ENCODE results near the gene LDLRAD3.

Gene LDLRAD3

DNA sequence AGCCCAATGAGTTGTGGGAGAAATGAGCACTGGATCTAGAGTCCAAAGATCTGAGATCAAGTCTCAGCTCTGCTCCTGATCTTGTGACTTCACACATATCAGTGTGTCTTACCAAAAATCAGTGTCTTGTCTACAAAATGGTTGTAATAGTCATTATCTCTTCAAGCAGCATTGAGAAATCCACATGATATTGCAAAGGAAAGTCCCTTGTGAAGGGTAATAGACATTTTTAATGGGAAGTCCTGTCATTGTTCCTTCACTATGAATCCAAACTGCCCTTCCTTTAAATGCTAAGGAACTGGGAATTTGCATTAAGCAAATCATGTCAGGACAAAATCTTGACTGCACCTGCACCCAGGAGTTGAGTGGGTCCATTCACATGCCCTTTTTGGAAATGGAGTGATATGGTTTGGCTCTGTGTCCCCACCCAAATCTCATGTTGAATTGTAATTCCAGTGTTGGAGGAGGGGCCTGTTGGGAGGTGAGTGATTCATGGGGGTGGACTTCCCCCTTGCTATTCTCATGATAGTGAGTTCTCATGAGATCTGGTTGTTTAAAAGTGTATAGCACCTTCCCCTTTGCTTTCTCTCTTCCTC is 294.3 kb downstream of the LDLRAD3 start:
- TF ChIP-seq, protein P1, sequence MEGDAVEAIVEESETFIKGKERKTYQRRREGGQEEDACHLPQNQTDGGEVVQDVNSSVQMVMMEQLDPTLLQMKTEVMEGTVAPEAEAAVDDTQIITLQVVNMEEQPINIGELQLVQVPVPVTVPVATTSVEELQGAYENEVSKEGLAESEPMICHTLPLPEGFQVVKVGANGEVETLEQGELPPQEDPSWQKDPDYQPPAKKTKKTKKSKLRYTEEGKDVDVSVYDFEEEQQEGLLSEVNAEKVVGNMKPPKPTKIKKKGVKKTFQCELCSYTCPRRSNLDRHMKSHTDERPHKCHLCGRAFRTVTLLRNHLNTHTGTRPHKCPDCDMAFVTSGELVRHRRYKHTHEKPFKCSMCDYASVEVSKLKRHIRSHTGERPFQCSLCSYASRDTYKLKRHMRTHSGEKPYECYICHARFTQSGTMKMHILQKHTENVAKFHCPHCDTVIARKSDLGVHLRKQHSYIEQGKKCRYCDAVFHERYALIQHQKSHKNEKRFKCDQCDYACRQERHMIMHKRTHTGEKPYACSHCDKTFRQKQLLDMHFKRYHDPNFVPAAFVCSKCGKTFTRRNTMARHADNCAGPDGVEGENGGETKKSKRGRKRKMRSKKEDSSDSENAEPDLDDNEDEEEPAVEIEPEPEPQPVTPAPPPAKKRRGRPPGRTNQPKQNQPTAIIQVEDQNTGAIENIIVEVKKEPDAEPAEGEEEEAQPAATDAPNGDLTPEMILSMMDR (IDR thresholded peaks at IDR 0.05; ENCODE audit: insufficient read depth, low read depth, low read length, missing control alignments) = no peak
- no peak for DNase-seq (ENCODE audit: low read depth)
- H3K4me3 ChIP-seq (ENCODE audit: low read length) = no peak overlapping the region

DNA sequence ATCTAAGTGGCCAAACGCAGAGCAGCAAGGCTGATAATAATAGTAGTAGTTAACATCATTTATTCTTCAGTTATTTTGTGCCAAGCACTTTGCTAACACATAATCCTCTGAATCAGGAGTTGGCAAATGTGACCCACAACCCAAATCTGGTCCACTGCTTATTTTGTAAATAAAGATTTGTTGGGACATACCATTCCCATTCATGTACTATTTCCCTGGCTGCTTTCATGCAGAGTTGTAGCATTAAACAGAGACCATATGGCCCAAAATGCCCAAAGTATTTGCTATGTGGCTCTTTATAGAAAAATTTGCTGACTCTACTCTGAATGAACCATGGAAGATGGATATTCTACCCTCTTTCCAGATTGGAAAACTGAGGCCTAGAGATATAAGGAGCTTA is 295.0 kb downstream of the LDLRAD3 start:
- TF ChIP-seq, protein P1 (IDR thresholded peaks at IDR 0.05; ENCODE audit: insufficient read depth, low read depth, low read length, missing control alignments) = no peak
- no peak overlapping the region for H3K4me3 ChIP-seq (ENCODE audit: low read length)
- DNase-seq (ENCODE audit: low read depth) = no peak

DNA sequence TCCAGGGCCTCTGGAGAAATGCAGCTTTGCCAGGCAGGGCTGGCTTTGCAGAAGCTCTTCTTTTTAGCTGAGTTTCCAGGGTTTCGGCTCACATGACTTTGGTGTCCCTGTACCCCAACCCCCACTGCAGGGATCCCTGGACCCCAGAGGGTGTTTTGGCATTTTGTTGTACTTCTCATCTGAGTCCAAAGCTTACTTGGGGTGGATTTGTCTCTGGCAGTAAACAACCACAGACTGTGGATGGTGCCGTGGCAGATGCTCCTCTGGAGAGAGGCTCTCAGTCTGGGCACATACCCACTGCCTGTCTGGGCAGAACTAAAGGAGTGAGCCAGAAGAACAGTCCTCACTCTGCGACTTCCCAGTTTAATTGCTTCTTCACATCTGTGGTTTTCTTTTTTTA is 295.8 kb downstream of the LDLRAD3 start:
- DNase-seq (ENCODE audit: low read depth) = no peak
- no peak overlapping the region for H3K4me3 ChIP-seq (ENCODE audit: low read length)
- TF ChIP-seq, protein P1 (IDR thresholded peaks at IDR 0.05; ENCODE audit: insufficient read depth, low read depth, low read length, missing control alignments) = no peak

DNA sequence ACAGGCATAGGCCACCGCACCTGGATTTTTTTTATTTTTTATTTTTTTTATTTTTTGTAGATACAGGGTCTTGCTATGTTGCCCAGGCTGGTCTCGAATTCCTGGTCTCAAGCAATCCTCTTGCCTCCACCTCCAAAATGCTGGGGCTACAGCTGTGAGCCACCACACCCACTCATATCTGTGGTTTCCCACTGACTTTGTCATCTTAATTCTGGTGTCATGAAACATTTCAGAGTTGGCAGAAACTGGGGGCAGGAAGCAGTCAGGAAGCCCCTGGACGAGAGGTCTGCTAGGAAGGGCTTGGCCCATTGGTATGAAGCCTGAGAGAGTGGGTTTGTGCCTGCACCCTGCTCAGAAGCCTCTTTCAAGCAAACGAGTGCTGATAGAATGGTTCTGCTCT is 296.3 kb downstream of the LDLRAD3 start:
- H3K4me3 ChIP-seq (ENCODE audit: low read length) = no peak overlapping the region
- TF ChIP-seq, protein P1 (IDR thresholded peaks at IDR 0.05; ENCODE audit: insufficient read depth, low read depth, low read length, missing control alignments) = no peak
- DNase-seq (ENCODE audit: low read depth) = no peak

DNA sequence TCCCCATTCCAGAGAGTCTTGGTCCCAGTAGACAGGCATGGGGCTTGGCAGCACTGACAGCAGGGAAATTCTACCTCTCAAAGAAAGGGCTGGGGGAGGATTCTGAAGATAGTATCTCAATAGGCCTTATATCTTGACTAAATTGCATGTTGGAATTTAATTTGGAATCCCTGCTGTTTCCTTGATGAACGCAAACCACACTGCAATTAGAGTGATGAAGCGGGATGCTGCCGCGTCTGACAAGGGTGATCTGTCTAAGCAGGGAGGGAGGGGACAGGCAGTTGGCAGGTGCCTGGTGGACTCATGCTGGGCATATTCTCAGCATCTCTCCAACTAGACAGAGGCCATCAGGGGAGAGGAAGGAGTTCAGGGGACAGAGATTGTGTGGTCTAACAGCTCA is 296.9 kb downstream of the LDLRAD3 start:
- TF ChIP-seq, protein P1 (IDR thresholded peaks at IDR 0.05; ENCODE audit: insufficient read depth, low read depth, low read length, missing control alignments) = no peak
- no peak for DNase-seq (ENCODE audit: low read depth)
- H3K4me3 ChIP-seq (ENCODE audit: low read length) = no peak overlapping the region

DNA sequence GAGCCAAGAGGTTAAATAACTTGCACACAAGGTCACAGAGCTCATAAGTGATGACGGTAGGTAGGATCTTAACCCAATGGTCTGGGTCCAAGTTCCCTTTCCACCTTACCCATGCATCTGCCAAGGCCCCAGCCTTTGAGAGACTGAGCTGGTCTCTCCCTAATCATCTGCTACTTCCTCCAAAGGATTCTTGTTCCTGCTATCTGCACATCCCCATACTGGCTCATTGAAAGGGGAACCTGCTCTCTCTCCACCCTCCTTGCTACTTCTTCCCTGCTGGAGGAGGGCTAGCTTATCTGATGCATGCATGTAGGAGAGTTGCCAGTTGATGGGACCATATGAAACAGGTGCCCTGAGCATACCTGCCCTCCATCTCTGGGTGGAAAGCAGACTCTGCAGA is 297.6 kb downstream of the LDLRAD3 start:
- no peak overlapping the region for H3K4me3 ChIP-seq (ENCODE audit: low read length)
- TF ChIP-seq, protein P1 (IDR thresholded peaks at IDR 0.05; ENCODE audit: insufficient read depth, low read depth, low read length, missing control alignments) = no peak
- DNase-seq (ENCODE audit: low read depth) = no peak

DNA sequence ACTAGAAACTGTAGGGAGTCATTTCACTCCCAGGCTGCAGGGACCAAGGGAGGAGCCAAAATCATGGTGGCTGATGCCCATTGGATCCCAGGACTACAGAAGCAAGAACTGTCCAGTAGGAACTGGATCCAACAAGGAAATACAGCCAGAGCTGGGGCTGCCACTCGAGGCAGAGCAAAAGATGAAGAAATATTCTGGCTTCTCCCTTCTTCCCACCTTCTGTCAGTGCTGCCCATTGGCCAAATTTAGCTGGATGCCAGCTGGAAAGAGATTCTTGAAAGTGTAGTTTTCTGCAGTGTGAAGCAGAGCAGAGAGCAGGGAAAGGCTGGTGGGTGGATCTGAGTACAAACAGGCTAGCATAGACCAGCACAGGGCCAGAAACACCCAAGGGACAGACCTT is 299.8 kb downstream of the LDLRAD3 start:
- TF ChIP-seq, protein P1 (IDR thresholded peaks at IDR 0.05; ENCODE audit: insufficient read depth, low read depth, low read length, missing control alignments) = no peak
- DNase-seq (ENCODE audit: low read depth) = no peak
- no peak overlapping the region for H3K4me3 ChIP-seq (ENCODE audit: low read length)
